Activated T-cell treated with anti-CD3 and anti-CD28 coated beads for 1 hour (primary cell): ENCODE results near the gene SBNO2.
"Not testable (repeated sequence)": the region's sequence is repeated elsewhere in the genome, so short reads cannot be mapped to it uniquely, and the experiment has no call there.

ENCODE experiments used
- DNase-seq: peaks from one replicate; pipeline ENCODE4 v3.0.0-alpha.2; 2020; ENCODE audit warnings: low read depth

SBNO2 gene

DNA sequence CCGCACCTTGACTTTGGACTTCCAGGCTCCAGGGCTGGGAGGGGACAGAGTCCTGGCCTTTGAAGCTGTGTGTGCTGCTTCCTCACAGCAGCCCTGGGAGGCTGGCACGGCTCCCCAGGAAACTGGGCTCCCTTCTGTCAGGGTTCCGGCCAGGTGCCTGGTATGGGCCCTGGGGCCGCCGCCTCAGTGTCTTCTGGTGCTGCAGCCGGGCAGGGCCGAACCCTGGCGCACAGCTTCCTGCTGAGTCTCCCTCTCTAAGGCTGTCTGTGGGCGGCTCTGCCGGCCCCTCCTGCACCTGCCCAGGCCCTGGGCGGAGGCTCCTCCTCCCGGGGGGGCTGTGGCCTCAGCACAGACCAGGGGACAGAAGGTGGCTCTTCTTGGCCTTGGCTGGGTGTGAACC is 37.9 kb downstream of the SBNO2 start:
- no peak for DNase-seq

DNA sequence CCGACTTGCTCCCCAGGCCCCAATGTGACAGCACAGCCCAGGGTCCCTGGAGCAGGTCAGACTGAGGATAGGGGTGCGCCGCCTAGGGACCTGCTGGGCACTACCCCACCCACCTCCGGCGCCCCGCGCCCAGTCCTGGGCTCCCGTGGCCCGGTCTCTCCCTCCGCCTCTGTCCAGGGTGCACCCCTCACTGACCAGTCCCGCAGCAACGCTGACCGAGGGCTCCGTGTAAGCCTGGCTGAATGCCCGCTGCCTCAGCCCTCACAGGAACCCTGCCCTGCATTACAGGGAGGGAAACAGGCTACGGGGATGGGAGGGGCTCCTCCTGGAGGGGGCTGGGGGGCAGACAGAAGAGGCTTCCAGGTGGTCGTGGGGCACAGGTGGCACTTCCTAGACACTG is 38.6 kb downstream of the SBNO2 start:
- no peak for DNase-seq

DNA sequence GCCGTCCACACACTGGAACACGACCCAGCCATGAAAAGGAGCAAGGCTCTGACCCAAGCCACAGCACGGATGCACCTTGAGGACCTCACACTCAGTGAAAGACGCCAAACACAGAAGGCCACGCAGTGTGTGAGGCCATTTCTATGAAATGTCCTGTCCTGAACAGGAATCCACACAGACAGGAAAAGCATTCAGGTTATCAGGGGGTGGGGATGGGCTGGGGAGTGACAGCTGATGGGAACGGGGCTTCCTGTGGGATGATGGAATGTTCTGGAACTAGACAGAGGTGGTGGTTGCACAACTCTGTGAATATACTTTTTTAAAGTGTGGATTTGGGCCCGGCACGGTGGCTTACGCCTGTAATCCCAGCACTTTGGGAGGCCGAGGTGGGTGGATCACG is 39.6 kb downstream of the SBNO2 start:
- DNase-seq = no peak

DNA sequence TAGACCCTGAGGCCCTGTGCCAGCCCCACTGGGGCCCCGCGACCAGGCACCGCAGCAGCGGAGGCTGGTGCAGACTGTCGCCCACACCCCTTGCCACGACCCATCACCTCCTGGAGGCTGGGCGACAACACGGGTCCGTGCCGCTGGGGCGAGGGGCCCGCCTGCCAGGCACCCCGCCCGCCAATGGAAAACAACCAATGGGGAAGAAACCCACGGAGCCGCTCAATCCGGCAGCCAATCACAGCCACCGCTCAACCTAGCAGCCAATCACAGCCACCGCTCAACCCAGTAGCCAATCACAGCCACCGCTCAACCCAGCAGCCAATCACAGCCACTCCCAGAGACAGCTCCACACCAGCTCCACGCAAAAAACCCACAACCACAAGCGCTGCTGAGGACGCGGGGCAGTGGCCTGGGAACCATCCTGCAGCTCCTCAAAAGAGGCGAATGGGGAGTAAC is 40.6 kb downstream of the SBNO2 start:
- peak; percentile 44 for DNase-seq

DNA sequence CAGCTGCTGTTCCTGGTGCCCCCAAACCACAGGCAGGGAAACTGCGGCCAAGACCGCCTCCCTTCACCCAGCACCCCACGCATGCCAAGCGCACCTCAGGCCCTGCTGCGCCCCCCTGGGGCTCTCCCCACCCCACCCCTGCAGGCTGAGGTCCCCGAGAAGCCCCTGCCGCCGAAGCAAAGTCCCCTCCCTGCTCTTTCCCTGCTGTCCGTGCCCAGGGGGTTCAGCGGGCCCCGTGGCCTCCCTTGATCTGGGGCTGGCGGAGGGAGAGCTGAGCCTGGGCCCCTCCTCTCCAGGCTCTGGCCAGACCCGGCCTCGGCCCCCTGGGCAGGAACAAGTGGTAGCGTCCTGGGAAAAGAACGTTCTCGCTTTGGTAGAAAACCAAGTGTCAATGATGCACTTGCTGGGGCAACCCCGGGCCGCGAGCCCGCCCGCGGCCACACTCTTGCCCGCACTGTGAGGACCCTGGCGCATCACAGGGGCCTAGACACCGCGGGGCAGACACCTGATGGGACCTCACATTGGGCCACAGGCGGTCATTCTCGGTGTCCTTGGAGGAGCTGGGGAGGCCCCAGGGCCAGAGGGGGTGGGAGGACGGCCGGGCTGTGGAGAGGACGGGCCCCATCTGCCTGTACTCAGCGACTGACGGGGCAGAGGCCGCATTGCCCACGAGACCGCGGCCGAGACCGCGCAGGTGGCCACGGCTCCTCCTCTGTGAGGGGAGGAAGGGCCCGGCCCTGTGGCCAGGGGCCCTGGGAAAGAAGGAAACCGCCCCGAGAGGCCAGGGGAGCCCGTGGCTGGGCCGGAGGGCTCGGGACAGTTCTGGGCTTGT is 41.3 kb downstream of the SBNO2 start:
- no peak for DNase-seq

DNA sequence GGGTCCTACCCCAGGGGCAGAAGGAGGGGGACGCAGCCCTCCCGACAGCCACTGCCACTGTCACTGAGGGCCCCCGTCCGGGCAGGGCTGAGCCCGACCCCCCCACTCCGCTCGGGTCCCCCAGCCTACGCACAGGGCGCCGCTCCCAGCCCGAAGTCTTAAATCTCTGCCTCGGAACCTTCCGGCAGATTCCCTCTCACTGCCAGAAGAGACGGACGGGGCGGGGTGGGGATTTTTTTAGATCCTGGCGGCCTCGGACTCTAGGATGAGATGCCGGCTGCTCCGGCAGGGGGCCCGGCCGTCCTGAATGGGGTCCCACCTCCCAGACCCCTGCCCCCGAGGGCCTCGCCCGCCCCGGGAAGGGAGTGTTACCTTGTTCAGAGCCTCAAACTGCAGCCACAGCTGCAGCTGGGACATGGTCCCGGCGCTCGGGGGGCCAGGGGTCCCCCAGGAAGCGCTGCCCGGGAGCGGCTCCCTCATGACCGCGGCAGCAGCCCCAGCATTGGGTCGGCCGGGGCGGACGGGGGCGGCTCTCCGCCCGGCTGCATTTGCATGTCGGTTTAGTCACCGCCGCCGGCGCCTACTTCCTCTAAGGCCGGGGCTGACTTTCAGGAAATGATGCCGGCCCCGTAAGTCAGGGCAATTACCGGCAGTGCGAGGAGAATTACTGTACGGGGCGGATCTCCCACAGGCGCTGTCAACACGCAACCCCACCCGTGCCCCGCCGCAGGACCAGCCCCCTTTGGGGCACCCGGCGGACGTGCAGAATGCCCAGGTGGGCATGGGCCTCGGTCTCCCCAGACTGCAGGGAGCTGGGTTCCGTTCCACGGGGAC is 42.1 kb downstream of the SBNO2 start:
- peak; percentile 79 for DNase-seq

DNA sequence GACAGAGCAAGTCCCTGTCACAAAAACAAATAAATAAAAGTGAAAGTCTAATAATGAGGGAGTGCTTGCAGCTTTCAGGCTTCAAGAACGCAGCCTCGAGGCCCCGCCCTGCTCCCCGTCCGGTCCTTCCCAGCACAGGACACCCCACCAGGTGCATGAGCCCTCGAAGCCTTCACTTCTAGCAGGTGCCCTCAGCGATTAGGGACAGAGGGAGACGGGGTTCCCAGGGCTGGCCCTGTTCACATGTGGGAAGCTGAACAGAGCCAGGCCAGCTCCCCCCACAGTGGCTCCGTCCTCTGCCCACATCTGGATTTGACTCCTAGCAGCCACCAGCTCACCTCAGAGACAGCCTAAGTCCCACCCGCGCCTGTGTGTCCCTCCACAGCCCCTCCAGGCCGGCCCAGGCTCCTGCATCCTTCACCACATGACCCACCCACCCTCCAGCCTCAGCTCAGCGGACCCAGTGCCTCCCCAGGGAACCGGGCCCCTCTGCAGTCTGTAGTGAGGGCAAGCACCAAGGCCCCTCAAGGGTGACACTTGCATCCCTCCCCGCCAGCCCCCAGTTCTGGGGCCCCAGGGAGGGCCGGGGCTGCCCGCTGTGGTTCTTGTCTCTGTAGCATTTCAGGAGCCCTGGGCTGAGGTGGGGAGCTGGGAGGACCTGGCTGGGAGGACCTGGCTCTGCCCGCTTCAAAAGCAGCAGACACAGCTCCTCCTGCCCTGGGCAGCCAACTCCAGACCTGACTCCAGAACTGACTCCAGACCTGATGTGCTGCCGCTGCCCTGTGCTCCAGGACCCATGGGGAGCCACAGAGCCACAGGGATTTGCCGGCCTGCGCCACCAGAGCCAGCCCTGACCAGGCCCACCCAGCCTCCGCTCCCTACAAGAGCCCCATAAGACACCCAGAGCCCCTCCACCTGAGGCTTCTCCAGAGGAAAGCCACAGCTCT is 43.0 kb downstream of the SBNO2 start:
- no peak for DNase-seq

DNA sequence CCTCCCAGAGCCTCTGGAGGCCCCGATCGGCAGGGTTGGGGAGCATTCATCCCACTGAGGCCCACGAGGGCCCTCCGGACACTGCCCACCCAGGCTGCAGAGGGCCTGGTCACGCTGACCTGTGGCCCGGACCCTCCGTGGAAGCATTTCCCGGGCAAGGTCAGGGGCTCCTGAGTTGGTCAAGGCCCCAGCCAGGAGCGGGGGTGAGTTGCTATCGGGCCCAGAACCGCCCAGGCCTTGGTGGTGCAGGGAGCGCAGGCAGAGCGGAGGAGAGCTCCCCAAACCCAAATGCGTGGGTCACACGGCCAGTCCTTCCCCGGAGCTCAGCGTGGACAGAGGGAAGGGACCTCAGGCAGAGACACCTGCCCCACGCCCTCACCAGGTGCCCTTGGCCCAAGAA is 44.5 kb downstream of the SBNO2 start:
- DNase-seq = no peak

DNA sequence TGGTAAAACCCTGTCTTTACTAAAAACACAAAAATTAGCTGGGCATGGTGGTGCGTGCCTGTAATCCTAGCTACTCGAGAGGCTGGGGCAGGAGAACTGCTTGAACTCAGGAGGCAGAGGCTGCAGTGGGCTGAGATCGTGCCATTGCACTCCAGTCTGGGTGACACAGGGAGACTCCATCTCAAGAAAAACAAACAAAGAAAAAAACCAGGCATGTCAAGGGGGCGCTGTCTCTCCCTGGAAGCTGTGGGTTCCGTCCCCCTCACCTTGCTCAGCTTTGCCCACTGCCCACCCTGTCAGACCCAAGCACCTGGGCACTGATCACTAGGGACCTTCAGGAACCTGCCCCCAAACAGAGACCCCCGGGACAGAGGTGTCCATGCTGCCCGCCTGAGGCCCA is 45.0 kb downstream of the SBNO2 start:
- DNase-seq = not testable (repeated sequence)

DNA sequence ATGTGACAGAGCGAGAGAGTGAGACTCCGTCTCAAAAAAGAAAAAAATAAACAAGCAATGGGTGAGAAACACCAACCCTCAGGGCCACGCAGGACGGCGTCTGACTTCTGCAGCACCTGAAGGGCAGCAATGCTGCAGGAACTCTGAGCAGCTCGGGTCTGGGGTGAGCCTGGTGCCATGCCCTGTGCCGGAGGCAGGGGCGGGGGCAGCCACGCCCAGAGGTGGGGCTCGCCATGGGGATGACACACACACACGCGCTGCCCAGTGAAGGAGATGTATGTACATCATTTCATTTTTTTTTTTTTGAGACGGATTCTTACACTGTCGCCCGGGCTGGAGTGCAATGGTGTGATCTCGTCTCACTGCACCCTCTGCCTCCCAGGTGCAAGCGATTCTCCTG is 46.0 kb downstream of the SBNO2 start:
- no peak for DNase-seq

DNA sequence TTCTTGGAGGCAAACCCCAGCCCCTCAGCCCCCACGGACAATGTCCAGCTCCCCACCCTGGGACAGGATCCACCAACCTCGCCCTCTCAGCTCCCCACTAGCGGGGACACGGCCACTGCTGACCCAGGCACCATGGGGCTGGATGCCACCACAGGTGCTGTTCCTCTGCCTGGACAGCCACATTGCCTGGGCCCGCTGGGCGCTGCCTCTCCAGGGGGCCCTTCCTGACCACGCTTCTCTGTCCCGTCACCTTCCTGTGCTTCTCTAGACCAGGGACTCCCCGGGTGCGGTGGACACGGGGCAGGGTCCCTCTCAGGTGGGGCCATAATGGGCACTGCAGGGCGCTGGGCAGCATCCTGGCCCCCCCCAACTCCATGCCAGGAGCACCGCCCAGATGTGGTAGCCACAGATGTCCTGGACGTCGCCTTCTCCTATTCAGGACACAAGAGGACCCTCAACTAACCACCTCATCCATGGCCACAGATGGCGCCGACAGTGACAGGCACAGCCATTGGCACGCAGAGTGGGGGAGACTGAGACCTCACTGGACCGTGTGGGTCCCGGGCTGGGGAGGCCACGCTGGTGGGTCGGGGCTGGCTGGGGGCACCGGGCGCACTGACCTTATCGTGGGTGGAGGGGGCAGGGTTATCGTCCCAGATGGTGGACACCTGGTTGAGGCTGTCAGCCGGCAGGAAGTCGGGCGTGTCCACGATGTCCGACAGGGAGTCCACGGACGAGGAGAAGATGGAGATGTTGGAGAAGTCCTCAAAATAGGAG is 46.9 kb downstream of the SBNO2 start:
- no peak for DNase-seq

DNA sequence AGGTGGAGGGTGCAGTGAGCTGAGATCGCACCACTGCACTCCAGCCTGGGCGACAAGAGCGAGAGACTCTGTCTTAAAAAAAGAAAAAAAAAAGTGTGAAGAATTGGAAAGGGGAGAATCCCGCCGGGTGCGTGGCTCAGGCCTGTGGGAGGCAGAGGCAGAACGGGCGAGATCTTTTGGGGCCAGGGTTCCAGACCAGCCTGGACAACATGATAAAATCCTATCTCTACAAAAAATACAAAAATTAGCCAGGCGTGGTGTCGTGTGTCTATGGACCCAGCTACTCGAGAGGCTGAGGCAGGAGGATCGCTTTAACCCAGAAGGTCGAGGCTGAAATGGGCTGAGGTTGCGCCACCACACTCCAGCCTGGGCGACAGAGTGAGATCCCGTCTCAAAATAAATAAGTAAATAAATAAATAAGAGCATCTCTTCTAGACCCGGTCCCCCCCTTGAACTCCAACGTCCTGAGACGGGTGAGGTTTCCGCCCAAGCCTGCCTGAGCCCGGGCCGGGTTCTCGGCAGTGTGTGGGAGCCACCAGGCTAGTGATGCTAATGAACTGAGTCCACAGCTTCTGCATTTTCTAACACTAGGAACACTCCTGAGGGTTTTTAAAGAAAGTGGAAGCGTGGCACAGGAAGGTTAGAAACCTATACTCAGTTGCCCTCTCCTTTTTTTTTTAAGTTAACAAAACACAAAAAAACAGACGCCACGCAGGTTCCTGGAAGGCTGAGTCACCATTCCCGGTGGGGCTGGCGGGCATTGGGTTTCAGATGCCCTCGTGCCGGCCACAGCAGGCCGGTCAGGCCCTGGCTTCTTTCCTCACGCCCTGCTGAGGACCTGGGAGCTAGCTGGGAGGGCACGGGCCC is 48.2 kb downstream of the SBNO2 start:
- no peak for DNase-seq

DNA sequence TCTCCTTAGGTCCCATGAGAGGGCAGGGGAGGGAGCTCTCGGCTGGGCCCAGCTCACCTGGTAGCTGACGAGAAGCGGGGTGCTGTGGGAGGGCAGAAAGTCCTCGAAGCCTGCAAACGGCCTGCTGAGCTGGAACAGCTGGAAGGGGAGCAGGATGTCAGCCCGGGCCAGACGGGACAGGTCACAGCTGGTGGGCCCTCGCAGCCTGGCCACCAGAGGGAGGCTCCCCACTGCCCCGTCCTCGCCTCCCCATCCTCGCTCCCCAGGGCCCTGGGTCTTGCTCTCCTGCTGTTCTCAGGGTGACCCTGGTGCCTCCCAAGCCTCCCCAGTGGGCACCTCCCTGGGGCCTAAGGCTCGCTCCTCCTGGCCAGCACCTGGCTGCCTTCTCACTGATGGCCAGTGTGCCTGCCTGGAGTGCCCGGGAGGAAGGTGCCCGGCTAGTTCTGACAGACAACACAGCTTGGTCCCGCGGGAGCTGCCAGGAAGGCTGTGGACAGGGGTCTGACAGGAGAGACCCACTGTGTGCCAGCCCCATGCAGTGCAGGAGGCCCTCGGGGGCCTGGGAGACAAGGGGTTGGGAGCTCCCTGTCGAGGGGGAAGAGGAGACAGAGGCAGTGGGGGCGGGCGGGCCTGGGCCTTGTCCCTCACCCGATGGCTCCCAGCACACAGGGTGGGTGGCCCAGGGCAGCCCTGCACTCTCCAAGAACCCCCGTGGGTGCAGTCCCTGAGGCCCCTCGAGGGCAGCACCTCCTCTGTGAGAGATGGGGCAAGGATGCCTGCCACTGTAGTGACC is 50.0 kb downstream of the SBNO2 start:
- DNase-seq = no peak

DNA sequence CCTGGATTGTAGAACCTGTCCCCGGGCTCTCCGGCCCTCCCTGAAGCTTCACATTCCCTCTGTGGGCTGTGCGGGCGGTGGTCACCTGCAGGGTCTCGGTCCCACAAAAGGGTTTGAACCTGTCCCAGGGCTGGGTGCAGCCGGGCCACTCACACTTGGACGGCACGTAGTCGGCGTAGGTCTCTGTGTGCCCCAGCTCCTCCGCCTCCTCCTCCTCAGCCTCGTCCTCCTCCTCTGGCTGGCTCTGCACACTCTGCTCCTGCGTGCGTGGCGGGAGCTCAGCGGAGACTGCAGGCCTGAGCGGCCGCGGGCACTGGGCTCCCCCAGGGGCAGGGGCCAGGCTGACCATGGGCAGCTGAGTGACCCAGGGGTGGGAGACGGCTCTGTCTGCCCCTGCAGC is 50.7 kb downstream of the SBNO2 start:
- DNase-seq = no peak

DNA sequence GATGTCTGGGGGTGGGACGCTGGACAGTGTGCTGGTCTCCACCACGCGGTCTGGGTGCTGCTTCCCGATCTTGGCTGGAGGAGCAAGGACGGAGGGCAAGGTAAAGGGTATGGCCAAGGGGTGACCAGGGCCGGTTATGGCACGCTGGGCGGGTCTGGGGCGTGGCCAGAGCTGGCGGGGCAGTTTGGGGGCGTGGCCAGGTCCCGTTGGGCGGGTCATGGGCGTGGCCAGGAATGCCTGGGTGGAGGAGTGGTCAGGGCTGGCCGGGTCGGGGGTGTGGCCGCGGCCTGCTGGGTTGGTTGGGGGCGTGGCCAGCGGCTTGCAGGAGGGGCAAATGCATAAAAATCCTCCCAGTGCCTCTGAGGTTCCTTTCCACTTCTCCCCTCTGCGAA is 51.1 kb downstream of the SBNO2 start:
- no peak for DNase-seq

DNA sequence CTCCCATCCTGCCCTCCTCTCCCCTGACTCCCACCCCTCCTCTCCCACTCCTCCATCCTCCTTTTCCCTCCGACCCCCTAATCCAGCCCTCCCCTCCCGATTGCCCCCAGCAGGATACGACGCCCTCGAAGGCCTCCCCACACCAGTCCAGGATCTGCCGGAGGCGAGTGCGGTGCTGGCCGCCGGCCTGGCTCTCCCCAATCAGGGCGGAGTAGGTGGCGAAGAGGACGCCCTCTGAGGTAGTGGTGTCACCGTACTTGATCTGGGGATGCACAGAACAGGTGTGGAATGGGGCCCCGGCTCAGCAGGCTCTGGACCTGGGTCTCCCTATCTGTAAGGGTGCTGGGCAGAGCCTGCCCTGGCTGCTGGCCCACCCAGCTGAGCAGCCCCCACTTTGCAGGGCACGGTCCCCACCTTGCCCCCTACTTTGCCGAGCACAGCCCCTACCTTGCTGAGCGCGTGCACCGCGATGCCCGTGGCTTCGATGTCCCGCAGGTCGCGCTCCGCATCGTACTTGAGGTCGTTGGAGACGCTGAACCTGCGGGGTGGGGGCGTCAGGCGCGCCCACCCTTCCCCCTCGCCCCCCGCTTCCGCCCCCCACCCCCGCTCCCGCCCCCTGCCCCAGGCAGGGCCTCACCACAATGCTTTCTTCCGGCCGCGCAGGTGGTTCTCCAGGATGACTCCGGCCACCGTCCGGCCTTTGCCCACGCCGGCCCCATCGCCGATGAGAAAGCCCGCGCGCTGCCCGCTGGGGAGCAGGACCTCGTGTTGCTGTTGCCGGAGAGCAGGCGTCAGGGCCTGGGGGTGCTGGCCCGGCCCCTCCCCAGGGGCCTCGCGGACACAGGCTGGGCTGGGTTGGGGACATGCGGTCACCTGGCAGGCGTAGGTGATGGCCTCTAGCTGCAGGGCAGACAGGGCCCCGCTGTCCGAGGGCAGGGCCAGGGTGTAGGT is 51.8 kb downstream of the SBNO2 start:
- no peak for DNase-seq

DNA sequence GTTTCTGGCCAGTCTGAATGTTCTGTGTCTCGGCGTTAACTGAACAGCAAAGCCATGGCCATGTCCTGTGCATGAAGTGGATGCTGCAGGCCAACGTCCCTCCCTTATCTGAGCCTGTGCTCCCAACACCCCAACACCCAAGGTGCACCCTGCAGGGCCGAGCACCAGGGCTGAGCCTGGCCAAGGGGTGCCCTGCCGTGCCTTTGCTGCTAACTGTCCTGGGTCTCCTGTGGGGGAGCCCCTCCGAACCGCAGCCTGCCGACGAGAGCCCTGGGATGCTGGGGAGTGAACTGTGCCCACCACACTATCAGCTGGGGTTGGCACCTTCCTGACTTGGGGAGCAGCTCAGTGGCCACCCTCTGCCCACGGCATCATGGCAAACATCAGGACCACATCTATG is 52.7 kb downstream of the SBNO2 start:
- no peak for DNase-seq

DNA sequence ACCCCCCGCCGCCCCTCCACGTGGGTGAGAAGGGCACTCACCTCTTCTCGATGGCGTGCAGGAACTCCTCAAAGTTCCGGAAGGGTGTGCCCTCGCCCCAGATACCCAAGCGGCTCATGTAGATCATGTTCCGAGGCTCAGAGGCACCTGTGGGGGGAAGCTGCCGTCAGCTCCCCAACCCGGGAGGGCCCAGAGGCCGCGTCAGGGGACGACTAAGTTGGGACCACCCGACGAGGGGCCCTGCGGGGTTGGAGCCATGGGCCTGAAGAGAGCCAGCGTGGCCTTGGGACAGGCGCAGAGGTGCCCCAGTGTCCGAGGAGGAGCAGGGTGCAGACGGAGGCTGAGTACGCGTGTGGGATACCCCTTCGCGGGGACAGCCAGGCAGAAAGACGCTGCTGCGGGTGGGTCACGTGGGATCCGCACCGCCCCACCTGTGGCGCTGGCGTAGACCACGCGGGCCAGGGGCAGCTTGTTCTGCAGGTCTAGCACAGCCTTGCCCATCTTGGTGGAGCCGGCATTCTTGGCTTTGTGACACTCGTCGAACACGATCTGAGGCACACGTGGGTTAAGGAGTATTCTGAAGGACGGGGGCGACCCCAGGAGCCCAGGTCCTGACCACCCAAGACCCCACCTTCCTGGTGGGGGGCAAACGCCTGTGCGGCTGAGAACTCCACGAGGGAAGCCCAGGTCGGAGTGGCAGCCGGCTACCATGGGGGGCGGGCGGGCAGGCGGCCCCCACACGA is 54.4 kb downstream of the SBNO2 start:
- no peak for DNase-seq
